Aorta (tissue), 5 donors: ENCODE measurements around the gene RXRA. TPM values are rescaled to one million over a fixed set of nuclear protein-coding genes. Genes with fewer than 3 reads are reported as not detected.

Source experiments
- ATAC-seq: fragments of 200-7000 bp; cut with Tn5 transposase; one replicate; pipeline ENCODE4 v1.9.1; 2022; ENCODE audit warnings: moderate library complexity; ENCODE audit not compliant: low FRiP score
- DNase-seq, 2 donors: peaks; one replicate each; pipeline ENCODE4 v3.0.0-alpha.2; 2020
- H3K27ac ChIP-seq, 2 donors: one replicate each; pipeline ENCODE4 v1.5.1; 2013; ENCODE audit warnings: low read length in 2 of 2, mild to moderate bottlenecking in 2 of 2, moderate library complexity in 2 of 2, control low read depth in 1 of 2, inconsistent platforms in 1 of 2, low read depth in 1 of 2
- H3K27me3 ChIP-seq, 2 donors: one replicate each; pipeline ENCODE4 v1.6.1; 2013; ENCODE audit warnings: control low read depth in 1 of 2, low read length in 1 of 2, mild to moderate bottlenecking in 1 of 2, moderate library complexity in 1 of 2; ENCODE audit not compliant: insufficient read depth in 2 of 2, control insufficient read depth in 1 of 2
- H3K36me3 ChIP-seq, 2 donors: one replicate each; pipeline ENCODE4 v1.6.1; 2013; ENCODE audit warnings: control low read depth in 1 of 2, low read length in 1 of 2, mild to moderate bottlenecking in 1 of 2; ENCODE audit not compliant: insufficient read depth in 2 of 2, control insufficient read depth in 1 of 2
- H3K4me1 ChIP-seq, 2 donors: one replicate each; pipeline ENCODE4 v1.6.1; 2013; ENCODE audit warnings: low read length in 2 of 2, control low read depth in 1 of 2, mild to moderate bottlenecking in 1 of 2, moderate library complexity in 1 of 2; ENCODE audit not compliant: insufficient read depth in 2 of 2, control insufficient read depth in 1 of 2
- H3K4me3 ChIP-seq, 2 donors: one replicate each; pipeline ENCODE4 v1.5.1; 2013; ENCODE audit warnings: low read length in 2 of 2, control low read depth in 1 of 2, mild to moderate bottlenecking in 1 of 2
- H3K9me3 ChIP-seq: one replicate; pipeline ENCODE4 v1.6.1; 2013; ENCODE audit warnings: mild to moderate bottlenecking, low read length; ENCODE audit not compliant: control insufficient read depth
- WGBS, 2 donors: extraction: QIAGEN DNeasy Blood & Tissue Kit; methylation state at CpG; one replicate each; pipeline ENCODE4 v1.1.7; 2013; 5-methylcytosine and 5-hydroxymethylcytosine counted together
- intact Hi-C, 2 donors: fragments of 100-400 bp; cut with DNase I; formaldehyde crosslinking; loops; one replicate each; pipeline versions ENCODE4 v1.14.2 to v1.15.0; 2022
- polyA plus RNA-seq, 2 donors: library from polyadenylated mRNA; stranded (reverse); fragments of 200-250 nt; gene quantifications; one replicate each; pipeline ENCODE4 v1.2.3, GENCODE V29; 2013
- total RNA-seq, 2 donors: library from RNA; stranded (reverse); fragmentation: NEBNext Ultra II Directional; extraction: Animal tissue kit (Norgen Biotek cat#: 25700); gene quantifications; one replicate each; pipeline ENCODE4 v1.2.1, GENCODE V29; 2021
- donor health status: healthy with polysubstance abuse.
- donor health status: Bipolar disorder and iron deficiency.
- donor health status: DM: no; HTN: no; CAD: no.
- donor health status: DM: no; HTN: no; CAD: no.
- donor health status: DM: yes; HTN: yes; CAD: no.

The RXRA gene
- total and polyA plus RNA-seq, 4 donors, result 17.7 to 67.8 (median 32.7) TPM

DNA sequence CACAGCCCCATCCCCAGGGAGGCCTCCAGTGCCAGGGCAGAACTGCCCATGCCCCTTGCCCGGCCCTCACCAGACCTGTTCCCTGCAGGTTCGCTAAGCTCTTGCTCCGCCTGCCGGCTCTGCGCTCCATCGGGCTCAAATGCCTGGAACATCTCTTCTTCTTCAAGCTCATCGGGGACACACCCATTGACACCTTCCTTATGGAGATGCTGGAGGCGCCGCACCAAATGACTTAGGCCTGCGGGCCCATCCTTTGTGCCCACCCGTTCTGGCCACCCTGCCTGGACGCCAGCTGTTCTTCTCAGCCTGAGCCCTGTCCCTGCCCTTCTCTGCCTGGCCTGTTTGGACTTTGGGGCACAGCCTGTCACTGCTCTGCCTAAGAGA lies 110.1 kb downstream of the RXRA start:
- Histone ChIP-seq H3K4me3 (no peak overlapping the region), H3K36me3 (no peaks in the 10 kb centered on the region), H3K4me1 (no peaks in the 10 kb centered on the region), H3K9me3 (no peaks in the 10 kb centered on the region), H3K27me3 (no peaks in the 10 kb centered on the region), H3K27ac (no peak overlapping the region)
- no peak for DNase-seq
- WGBS, 2 donors, result 87 to 91% methylated on average over 12 of the region's 12 CpGs
- intact Hi-C loops, result loop anchor here (10.0 kb wide), 2 partner anchors 72 to 112 kb away; partner anchors contain the start of gene RXRA (in 1 of the 2)
- ATAC-seq, result no peak

DNA sequence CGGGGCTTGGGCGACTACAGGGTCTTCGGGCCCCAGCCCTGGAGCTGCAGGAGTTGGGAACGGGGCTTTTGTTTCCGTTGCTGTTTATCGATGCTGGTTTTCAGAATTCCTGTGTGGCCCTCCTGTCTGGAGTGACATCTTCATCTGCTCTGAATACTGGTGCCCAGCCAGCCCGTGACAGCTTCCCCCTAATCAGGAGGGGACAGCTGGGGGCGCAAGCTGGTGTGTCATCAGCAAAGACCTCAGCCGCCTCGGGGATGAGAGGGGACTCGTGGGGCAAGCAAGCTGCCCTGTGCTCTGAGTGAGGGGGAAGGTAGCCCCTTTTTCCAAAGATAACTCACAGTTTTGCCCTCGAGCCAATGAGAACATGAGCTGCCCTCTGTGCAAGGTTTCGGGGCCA lies 110.7 kb downstream of the RXRA start:
- H3K27me3 ChIP-seq, result no peaks in the 10 kb centered on the region
- intact Hi-C loops, result loop anchor here (10.0 kb wide), 2 partner anchors 72 to 112 kb away; partner anchors contain the start of gene RXRA (in 1 of the 2)
- H3K9me3 ChIP-seq, result no peaks in the 10 kb centered on the region
- WGBS, 2 donors, result 92% methylated on average over 13 of the region's 13 CpGs
- H3K4me1 ChIP-seq, result no peaks in the 10 kb centered on the region
- no peak overlapping the region for H3K4me3 ChIP-seq
- ATAC-seq (no peak), DNase-seq (no peak)
- H3K36me3 ChIP-seq, result no peaks in the 10 kb centered on the region
- no peak overlapping the region for H3K27ac ChIP-seq

DNA sequence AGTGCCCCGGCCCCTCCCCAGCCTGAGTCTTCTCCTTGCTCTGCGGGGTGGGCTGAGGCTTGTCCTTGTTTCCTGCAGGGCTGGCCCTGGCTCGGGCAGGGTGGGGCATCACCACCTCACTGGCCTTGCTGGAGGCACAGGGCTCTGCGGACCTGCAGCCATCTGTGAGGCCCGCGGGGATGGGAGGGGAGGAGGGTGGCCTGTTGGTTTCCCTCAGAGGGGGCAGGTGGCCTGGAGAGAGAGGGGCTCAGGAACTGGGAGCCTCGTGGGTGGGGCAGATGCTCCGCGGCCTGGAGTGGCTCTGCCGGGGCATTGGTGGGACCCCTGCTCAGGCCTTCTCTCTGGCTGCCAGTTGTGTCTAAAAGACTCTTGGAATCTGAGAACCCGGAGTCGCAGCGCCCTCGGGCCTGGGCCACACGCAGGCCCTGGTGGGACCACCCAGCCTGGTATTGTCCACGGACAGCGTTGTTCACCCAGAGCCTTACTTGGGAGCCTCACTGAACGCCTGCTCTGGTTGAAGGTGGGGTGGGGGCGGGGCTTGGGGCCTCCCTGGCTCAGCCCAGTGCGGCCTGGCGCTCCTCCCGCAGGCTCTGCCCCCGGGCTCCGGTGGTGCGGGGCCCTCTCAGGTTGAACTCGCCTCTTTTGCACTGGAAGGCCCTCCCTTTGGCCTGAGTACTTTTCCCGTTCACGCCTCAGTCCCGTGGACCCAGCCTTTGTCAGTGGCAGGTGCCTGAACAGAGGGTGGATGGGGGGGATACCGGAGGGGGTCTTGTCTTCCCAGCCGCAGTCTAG lies 111.3 kb downstream of the RXRA start:
- intact Hi-C loops, result loop anchor here (10.0 kb wide), 2 partner anchors 73 to 113 kb away; partner anchors contain the start of gene RXRA (in 1 of the 2)
- no peaks in the 10 kb centered on the region for H3K36me3 ChIP-seq
- H3K4me3 ChIP-seq, result no peak overlapping the region
- H3K27me3 ChIP-seq, result no peaks in the 10 kb centered on the region
- H3K9me3 ChIP-seq, result no peaks in the 10 kb centered on the region
- ATAC-seq (no peak), DNase-seq (no peak)
- WGBS, 2 donors, result 93 to 94% methylated on average over 31 of the region's 31 CpGs
- H3K4me1 ChIP-seq, result no peaks in the 10 kb centered on the region
- no peak overlapping the region for H3K27ac ChIP-seq

DNA sequence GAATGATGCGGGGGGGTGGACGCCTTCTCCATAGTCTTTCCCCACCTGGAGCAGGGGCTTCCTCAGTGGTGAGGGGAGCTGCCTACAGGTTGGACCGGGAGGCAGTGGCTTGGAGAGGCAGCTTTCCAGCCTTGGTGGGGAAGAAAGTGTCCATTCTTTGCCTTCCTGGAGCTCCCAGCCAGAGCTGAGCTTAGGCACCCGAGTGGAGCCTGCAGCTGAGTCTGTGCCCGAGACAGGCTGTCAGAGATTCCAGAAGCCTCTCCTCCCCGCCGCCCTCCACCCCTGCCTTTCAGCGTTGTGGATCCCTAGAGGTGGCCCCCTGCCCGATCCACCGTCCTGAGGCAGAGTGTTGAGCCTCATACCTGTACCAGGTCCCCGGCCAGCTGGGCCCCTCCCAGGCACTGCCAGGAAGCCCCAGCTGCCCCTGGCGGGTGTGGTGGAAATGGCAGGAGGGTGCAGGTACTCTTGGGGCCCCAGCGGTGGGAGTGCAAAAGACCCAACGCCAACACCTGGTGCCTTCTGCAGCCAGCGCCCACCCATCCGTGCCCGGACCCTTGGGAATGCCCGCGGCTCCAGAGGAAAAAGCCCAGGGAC lies 112.0 kb downstream of the RXRA start:
- no peak for ATAC-seq
- Histone ChIP-seq H3K9me3 (no peaks in the 10 kb centered on the region), H3K27ac (no peak overlapping the region), H3K27me3 (no peaks in the 10 kb centered on the region), H3K4me3 (no peak overlapping the region), H3K4me1 (no peaks in the 10 kb centered on the region), H3K36me3 (no peaks in the 10 kb centered on the region)
- no peak for DNase-seq
- intact Hi-C loops, result loop anchor here (10.0 kb wide), 2 partner anchors 73 to 113 kb away; partner anchors contain the start of gene RXRA (in 1 of the 2)
- WGBS, 2 donors, result 90 to 91% methylated on average over 19 of the region's 19 CpGs

DNA sequence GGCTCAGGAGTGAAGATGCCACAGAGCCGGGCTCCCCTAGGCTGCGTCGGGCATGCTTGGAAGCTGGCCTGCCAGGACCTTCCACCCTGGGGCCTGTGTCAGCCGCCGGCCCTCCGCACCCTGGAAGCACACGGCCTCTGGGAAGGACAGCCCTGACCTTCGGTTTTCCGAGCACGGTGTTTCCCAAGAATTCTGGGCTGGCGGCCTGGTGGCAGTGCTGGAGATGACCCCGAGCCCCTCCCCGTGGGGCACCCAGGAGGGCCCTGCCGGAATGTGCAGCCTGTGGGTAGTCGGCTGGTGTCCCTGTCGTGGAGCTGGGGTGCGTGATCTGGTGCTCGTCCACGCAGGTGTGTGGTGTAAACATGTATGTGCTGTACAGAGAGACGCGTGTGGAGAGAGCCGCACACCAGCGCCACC lies 113.1 kb downstream of the RXRA start:
- intact Hi-C loops, result loop anchor here (10.0 kb wide), 2 partner anchors 75 to 115 kb away; partner anchors contain the start of gene RXRA (in 1 of the 2)
- no peak for ATAC-seq
- WGBS, 2 donors, result 91 to 93% methylated on average over 23 of the region's 23 CpGs
- H3K36me3 ChIP-seq, result no peaks in the 10 kb centered on the region
- H3K4me1 ChIP-seq, result no peaks in the 10 kb centered on the region
- H3K27ac ChIP-seq, result no peak overlapping the region
- H3K9me3 ChIP-seq, result no peaks in the 10 kb centered on the region
- no peaks in the 10 kb centered on the region for H3K27me3 ChIP-seq
- no peak for DNase-seq
- no peak overlapping the region for H3K4me3 ChIP-seq

DNA sequence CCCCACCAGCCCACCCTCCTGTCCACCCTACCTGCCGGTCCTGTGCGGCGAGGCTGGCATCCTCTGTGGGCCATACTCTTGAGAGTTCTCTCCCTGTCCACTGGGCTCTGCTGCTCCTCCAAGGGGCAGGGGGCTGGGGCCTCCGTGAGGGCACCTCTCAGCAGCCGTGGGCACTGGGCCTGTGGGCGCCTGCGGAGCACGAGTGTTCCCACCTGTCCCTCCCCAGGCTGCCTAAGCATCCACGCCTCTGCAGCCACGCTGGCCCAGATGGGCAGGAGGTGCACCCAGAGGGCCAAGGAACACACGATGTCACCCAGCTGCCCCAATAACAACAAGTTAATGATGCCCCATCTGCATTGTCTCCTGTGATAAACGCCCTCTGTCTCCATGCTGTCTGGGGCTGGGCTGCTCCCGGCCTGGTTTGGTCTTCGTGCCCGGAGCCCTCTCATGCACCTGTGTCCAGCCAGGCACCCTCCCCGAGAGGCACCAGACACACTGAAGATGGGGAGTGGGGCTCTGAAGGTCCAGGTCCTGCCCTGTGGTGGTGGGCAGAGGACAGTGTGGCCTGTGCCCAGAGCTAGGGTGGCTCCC lies 114.5 kb downstream of the RXRA start:
- Histone ChIP-seq H3K9me3 (no peaks in the 10 kb centered on the region), H3K4me1 (no peaks in the 10 kb centered on the region), H3K27me3 (no peaks in the 10 kb centered on the region), H3K27ac (no peak overlapping the region), H3K4me3 (no peak overlapping the region), H3K36me3 (no peaks in the 10 kb centered on the region)
- ATAC-seq, result no peak
- 85 to 86% methylated on average over 16 of the region's 16 CpGs for WGBS, 2 donors
- DNase-seq, result no peak
- intact Hi-C loops, result no loop called here

DNA sequence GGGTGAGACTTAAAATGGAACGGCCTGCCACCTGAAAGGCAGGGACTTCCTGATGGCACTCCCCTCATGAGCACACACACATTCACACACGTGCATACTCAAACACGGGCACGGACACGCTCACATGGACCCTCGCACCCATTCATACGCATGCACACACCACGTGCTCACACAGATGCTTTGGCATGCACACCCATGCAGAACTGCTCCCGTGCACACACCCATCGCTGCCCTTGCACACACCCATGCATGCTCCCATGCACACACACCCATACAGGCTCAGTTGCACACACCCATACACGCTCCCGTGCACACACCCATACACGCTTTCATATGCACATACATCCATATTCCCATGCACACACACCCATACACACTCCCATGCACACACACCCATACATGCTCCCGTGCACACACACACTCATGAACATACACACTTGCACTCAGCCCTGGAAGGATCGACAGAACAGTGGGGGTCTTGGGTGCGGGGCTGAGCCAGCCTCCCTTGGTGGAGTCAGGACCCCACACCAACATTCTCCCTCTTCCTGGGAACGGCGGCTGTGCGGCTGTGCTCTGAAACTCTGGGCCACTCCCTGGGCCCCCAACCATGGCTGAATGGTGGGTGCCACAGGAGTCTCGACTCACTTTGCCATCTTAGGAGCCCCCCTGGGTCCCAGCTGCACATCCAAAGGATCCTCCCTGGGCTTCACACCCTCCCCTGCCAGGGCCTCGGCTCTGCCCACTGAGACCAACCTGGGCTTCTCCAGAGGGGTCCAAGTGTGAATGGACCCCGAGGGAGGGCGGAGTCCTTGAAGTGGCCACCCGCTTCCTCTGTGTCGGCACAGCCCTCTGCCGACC lies 115.2 kb downstream of the RXRA start:
- 66 to 69% methylated on average over 26 of the region's 26 CpGs for WGBS, 2 donors
- ATAC-seq, result no peak

DNA sequence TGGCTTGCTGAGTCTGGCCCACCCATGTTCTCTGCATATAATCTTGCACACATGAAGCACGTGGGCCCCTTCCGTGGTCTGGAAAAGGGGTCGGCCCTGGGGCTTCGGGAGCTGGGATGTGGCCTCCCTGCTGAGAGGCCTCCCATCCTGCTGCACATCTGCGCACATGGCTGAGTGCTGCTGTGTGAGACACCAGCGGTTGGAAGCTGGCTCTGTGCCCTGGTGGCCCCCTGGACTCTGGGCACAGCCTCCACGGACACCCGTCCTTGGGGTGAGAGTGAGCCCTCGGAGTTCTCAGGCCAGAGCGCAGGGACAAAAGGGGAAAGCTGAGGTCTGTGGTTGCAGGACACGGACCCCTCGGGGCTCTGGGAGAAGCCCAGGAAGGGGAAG lies 115.8 kb downstream of the RXRA start:
- no peaks in the 10 kb centered on the region for H3K36me3 ChIP-seq
- no peaks in the 10 kb centered on the region for H3K4me1 ChIP-seq
- no peaks in the 10 kb centered on the region for H3K9me3 ChIP-seq
- no peak for ATAC-seq
- intact Hi-C loops, result no loop called here
- H3K27me3 ChIP-seq, result no peaks in the 10 kb centered on the region
- no peak overlapping the region for H3K27ac ChIP-seq
- no peak for DNase-seq
- WGBS, 2 donors, result 2 to 4% methylated on average over 12 of the region's 12 CpGs
- no peak overlapping the region for H3K4me3 ChIP-seq

More for the DNA sequence above, 115.2 kb downstream of the RXRA start:
- DNase-seq, result no peak
- no peak overlapping the region for H3K4me3 ChIP-seq
- intact Hi-C loops, result no loop called here
- H3K27ac ChIP-seq, result no peak overlapping the region
- H3K9me3 ChIP-seq, result no peaks in the 10 kb centered on the region
- H3K27me3 ChIP-seq, result no peaks in the 10 kb centered on the region
- no peaks in the 10 kb centered on the region for H3K4me1 ChIP-seq
- H3K36me3 ChIP-seq, result no peaks in the 10 kb centered on the region
